ENCODE data around the gene FMN2. TPM values are rescaled to one million over a fixed set of nuclear protein-coding genes. Genes with fewer than 3 reads are reported as not detected.

Gene FMN2
- under 1 TPM; 0.20 to 0.34 TPM for total RNA-seq
- polyA plus RNA-seq (ENCODE audit: insufficient read length in 6 of 6) = 1 to 10 TPM in 5 of 6 donors, under 1 TPM in 1; 0.83 to 2.1 (median 1.5) TPM
- long read RNA-seq, donor 1 = 0 reads
- long read RNA-seq, donor 2 = 0 reads
- long read RNA-seq, donor 3 = 0 reads
- long read RNA-seq, donor 4 = 0 reads
- long read RNA-seq, donor 5 = 0 reads
- long read RNA-seq, donor 6 = 0 reads
- long read RNA-seq, donor 7 = 0 reads
- long read RNA-seq, donor 8 = 0 reads
- long read RNA-seq, donor 9 = 0 reads
- long read RNA-seq, donor 10 = 0 reads
- long read RNA-seq, donor 11, partial matches to known transcripts = 36 of 36 reads
- long read RNA-seq, donor 11, other reads (novel, unspliced or antisense) = 0 of 36 reads
- long read RNA-seq, donor 12 = 0 reads

DNA sequence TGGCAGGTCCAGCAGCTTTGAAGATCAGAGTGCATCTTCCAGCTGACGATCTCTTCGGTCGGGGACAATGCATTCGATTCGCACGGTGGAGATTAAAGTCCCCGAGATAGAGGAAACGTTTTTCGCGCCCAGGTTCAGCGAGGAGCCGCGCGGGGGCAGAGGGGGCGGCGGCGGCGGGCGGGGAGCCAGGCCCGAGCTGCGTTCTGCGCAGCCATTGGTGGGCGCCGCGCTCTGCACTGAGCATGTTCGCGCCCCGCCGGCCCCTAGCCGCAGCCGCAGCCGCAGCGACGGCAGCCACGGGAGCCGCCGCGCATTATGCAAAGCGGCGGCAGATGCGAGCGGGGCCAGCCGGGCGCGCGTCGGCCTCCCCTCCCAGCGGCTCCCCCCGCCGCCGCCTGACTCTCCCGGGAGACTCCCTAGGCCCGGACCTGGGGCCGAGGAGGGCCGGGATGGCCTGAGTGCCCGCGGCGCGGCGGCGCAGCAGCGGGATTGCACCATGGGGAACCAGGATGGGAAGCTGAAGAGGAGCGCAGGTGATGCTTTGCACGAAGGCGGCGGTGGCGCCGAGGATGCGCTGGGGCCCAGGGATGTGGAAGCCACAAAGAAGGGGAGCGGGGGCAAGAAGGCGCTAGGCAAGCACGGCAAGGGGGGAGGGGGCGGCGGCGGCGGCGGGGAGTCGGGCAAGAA lies at the start of gene FMN2:
TSS of gene FMN2 (plus strand) at position 270 of the 687 bp plus-strand sequence. CDS start at position 497, 227 bp downstream.
- peak; percentile 22 for ATAC-seq
- TF ChIP-seq, protein P1, sequence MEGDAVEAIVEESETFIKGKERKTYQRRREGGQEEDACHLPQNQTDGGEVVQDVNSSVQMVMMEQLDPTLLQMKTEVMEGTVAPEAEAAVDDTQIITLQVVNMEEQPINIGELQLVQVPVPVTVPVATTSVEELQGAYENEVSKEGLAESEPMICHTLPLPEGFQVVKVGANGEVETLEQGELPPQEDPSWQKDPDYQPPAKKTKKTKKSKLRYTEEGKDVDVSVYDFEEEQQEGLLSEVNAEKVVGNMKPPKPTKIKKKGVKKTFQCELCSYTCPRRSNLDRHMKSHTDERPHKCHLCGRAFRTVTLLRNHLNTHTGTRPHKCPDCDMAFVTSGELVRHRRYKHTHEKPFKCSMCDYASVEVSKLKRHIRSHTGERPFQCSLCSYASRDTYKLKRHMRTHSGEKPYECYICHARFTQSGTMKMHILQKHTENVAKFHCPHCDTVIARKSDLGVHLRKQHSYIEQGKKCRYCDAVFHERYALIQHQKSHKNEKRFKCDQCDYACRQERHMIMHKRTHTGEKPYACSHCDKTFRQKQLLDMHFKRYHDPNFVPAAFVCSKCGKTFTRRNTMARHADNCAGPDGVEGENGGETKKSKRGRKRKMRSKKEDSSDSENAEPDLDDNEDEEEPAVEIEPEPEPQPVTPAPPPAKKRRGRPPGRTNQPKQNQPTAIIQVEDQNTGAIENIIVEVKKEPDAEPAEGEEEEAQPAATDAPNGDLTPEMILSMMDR (IDR thresholded peaks at IDR 0.05) = no peak
- Histone ChIP-seq H3K9me3 (no peaks in the 10 kb centered on the region), H3K36me3 (no peaks in the 10 kb centered on the region), H3K27ac (no peak within 1 kb of the TSS), H3K4me1 (peaks cover 7 to 17% of the 10 kb centered on the region in 2 donors), H3K27me3 (peaks cover 52 to 82% of the 10 kb centered on the region in 2 donors), H3K4me3 (peak within 1 kb of the TSS in 1 of 2 donors; percentile 6)
- intact Hi-C loops (cut with DNase I) = no loop called here
- DNase-seq = no peak

DNA sequence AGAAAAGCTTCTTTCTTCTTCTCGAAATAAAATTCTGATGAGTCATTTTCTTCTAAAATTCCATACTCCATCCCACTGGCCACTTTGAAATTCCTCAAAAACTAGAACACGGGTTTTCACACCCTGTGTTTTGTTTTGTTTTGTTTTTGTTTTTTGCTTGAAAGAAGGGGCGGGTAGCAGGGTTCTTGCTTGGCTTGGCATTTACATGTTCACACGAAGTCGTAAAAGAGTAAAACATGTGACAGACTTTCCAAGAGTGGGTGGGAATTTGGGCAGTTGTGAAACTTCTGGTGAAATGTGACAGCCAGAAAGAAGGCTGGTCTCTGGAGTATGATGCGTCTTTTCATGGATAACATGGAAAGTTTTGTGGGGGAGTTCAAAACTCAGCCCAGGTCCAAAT lies 47.1 kb upstream of the FMN2 start:
- TF ChIP-seq, protein P1 (IDR thresholded peaks at IDR 0.05) = no peak
- no peak for DNase-seq

DNA sequence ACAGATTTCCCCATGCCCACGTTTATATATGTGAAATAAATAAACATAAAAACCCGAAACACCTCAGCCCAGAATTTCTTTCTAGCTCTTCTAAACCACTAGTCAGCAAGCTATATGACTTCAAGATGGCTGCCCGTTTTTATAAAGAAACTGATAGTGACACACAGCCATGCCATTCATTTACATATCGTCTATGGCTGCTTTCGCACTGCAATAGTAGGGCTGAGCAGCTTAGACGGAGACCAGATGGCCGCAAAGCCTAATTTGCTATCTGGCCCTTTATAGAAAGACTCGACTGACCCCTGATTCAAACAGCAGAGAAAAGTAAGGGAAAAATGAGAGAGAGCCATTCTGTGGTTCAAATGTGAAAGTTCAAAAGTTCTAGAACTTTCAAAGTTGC lies 45.7 kb upstream of the FMN2 start:
- intact Hi-C loops (cut with DNase I) = no loop called here
- no peak overlapping the region for H3K4me3 ChIP-seq
- H3K36me3 ChIP-seq = no peaks in the 10 kb centered on the region
- DNase-seq (no peak), ATAC-seq (no peak)
- H3K4me1 ChIP-seq = no peaks in the 10 kb centered on the region
- TF ChIP-seq, protein P1 (IDR thresholded peaks at IDR 0.05) = no peak
- no peaks in the 10 kb centered on the region for H3K9me3 ChIP-seq
- no peak overlapping the region for H3K27ac ChIP-seq
- no peaks in the 10 kb centered on the region for H3K27me3 ChIP-seq

More for the DNA sequence above, 47.1 kb upstream of the FMN2 start:
- Histone ChIP-seq H3K4me1 (no peaks in the 10 kb centered on the region), H3K27me3 (no peaks in the 10 kb centered on the region), H3K9me3 (no peaks in the 10 kb centered on the region), H3K27ac (no peak overlapping the region), H3K36me3 (no peaks in the 10 kb centered on the region), H3K4me3 (no peak overlapping the region)
- no peak for ATAC-seq
- intact Hi-C loops (cut with DNase I) = no loop called here

DNA sequence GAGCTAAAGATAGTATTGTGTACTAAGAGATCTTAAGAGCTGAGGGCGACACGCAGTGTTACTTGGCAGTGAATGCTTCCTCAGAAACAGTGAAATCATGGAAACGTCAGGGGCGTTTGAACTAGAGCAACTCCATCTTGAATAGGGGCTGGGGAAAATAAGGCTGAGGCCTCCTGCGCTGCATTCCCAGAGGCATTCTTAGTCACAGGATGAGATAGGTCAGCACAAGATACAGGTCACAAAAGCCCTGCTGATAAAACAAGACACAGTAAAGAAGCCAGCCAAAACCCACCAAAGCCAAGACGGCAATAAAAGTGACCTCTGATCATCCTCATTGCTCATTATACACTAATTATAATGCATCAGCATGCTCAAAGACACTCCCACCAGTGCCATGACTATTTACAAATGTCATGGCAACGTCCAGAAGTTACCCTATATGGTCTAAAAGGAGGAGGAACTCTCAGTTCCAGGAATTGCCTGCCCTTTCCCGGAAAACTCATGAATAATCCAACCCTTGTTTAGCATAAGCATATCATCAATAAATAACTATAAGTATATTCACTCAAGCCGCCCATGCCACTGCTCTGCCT lies 37.5 kb upstream of the FMN2 start:
- Histone ChIP-seq H3K9me3 (no peaks in the 10 kb centered on the region), H3K27ac (no peak overlapping the region), H3K4me3 (no peak overlapping the region), H3K27me3 (no peaks in the 10 kb centered on the region), H3K36me3 (no peaks in the 10 kb centered on the region), H3K4me1 (no peaks in the 10 kb centered on the region)
- TF ChIP-seq, protein P1 (IDR thresholded peaks at IDR 0.05) = no peak
- DNase-seq (no peak), ATAC-seq (no peak)
- intact Hi-C loops (cut with DNase I) = no loop called here

DNA sequence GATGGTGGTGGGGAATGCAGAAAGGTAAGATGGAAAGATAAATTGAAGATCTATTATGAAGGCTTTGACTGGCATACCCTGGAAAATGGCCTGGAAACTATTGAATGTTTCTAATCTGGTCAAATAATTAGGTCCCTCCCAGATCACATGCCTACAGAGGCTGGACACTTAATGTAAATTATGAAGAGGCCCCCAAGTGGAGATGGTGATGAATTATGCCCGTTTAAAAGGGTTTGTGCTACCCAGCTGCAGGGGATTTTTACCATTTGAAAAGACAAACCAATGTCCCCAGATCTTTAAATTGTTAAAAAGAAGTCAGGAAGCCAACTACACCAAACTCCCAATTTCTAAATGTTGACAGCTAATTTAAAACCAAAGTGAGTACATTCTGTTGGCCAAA lies 35.7 kb upstream of the FMN2 start:
- Histone ChIP-seq H3K27ac (no peak overlapping the region), H3K4me3 (no peak overlapping the region), H3K9me3 (no peaks in the 10 kb centered on the region), H3K27me3 (no peaks in the 10 kb centered on the region), H3K4me1 (no peaks in the 10 kb centered on the region), H3K36me3 (no peaks in the 10 kb centered on the region)
- intact Hi-C loops (cut with DNase I) = no loop called here
- DNase-seq (no peak), ATAC-seq (no peak)
- TF ChIP-seq, protein P1 (IDR thresholded peaks at IDR 0.05) = no peak

Measured in left lung (tissue), 14 donors.